OCI-LY3 (cell line): Measurements from ENCODE around the gene ZKSCAN1.

ENCODE experiments used
- CTCF ChIP-seq: fragments of 200-600, 300-600 bp; sonication (generic); IDR thresholded peaks from 2 replicates; pipeline ENCODE4 v1.5.1; 2014; ENCODE audit warnings: antibody characterized with exemption, low read length, low read depth
- EZH2phosphoT487 ChIP-seq: fragments of 200-600 bp; shearing (Covaris generic); IDR thresholded peaks from 2 replicates; pipeline ENCODE4 v1.6.1; 2018; ENCODE audit warnings: antibody characterized with exemption, mixed run types, low read depth

- TF ChIP-seq CTCF = peak; percentile 19
- no peak for TF ChIP-seq EZH2phosphoT487
Measured at GRCh38 chr7:100053215-100053614, 37.8 kb downstream of the ZKSCAN1 start.
